ENCODE measurements around the gene LTBR. TPM values are rescaled to one million over a fixed set of nuclear protein-coding genes. Genes with fewer than 3 reads are reported as not detected.

The LTBR gene
- total RNA-seq, 3 donors from 2014 or later (not counting 1 experiment from before 2014, with no cell fraction given): 3.7 to 5.8 (median 4.4) TPM

DNA sequence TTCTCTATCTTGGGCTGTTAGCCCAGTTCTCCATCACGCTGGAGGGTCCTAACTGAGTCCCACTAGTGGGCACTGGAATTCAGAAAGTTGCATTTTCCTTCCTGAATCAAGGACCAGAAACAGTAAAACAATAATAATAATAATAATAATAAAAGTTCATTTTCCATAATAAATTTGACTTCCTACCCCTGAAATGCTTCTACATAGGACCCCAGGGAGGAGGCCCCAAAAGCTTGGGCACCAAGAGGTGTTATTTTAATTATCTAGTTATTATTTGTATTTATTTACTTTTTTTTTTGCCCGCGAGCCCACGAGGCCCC is 21.0 kb upstream of the LTBR start:
- no peaks in the 10 kb centered on the region for H3K9me3 Mint-ChIP-seq
- peaks cover 17 to 29% of the 10 kb centered on the region in 2 donors for H3K4me1 Mint-ChIP-seq
- peak overlapping the region in 1 of 2 donors; percentile 82 for H3K27ac Mint-ChIP-seq
- Histone ChIP-seq H3K9me3 (ENCODE audit: control insufficient read depth, insufficient read depth, low read length) (no peaks in the 10 kb centered on the region), H3K27ac (ENCODE audit: low read length) (no peak overlapping the region), H3K36me3 (ENCODE audit: control insufficient read depth, insufficient read depth, low read length) (no peaks in the 10 kb centered on the region), H3K4me3 (ENCODE audit: low read length) (no peak overlapping the region), H3K27me3 (ENCODE audit: control insufficient read depth, insufficient read depth, low read length) (no peaks in the 10 kb centered on the region), H3K4me1 (ENCODE audit: control insufficient read depth, insufficient read depth, low read length) (peaks cover 25% of the 10 kb centered on the region)
- no peaks in the 10 kb centered on the region for H3K36me3 Mint-ChIP-seq
- 17% methylated on average over 4 of the region's 4 CpGs for WGBS (ENCODE audit: insufficient coverage)
- intact Hi-C loops (cut with micrococcal nuclease): no loop called here
- H3K4me3 Mint-ChIP-seq: peak overlapping the region; percentile 81
- H3K27me3 Mint-ChIP-seq (ENCODE audit: low read depth in 2 of 2): no peaks in the 10 kb centered on the region
- DNase-seq: no peak
- no peak for ATAC-seq
- TF ChIP-seq, protein P1, sequence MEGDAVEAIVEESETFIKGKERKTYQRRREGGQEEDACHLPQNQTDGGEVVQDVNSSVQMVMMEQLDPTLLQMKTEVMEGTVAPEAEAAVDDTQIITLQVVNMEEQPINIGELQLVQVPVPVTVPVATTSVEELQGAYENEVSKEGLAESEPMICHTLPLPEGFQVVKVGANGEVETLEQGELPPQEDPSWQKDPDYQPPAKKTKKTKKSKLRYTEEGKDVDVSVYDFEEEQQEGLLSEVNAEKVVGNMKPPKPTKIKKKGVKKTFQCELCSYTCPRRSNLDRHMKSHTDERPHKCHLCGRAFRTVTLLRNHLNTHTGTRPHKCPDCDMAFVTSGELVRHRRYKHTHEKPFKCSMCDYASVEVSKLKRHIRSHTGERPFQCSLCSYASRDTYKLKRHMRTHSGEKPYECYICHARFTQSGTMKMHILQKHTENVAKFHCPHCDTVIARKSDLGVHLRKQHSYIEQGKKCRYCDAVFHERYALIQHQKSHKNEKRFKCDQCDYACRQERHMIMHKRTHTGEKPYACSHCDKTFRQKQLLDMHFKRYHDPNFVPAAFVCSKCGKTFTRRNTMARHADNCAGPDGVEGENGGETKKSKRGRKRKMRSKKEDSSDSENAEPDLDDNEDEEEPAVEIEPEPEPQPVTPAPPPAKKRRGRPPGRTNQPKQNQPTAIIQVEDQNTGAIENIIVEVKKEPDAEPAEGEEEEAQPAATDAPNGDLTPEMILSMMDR (IDR thresholded peaks at IDR 0.05): no peak

DNA sequence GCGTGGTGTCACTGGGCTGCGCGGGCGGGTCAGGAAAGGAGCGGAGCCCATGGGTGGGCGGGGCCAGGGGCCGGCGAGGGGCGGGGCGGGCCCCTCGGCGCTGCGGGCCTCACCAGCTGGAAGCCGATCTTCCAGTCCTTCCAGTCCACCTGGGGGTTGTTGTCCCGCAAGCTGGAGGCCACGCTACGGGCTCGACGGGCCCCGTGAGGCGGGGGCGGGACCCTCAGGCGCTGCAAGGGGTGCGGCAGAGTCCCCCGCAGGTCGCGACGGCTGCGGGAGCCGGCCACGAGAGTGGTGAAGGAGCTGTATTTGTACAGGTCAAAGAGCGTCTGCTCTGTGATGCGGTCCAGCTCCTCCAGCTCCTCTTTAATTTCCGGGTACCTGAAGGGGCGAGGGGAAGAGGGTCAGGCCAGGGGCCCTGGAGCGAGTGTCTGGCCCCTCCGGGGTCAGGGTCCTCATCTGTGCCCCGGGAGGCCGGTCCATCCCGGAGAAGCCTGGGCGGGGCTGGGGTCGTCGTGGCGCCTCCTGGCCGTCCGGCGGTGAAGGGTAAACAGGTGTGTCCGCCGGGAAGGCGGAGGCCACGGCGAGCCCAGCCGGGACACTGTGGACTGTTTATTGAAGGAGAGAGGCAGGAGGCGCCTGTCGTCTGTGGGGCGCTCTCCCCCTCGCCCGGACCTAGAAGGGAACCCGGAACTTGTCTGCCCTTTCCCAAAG is 20.5 kb upstream of the LTBR start:
- ATAC-seq (peak; percentile 86 to 92 (median 88)), DNase-seq (peak; percentile 47 to 83)
- H3K27ac Mint-ChIP-seq: peak overlapping the region; percentile 73 to 82
- WGBS (ENCODE audit: insufficient coverage): 3% methylated on average over 59 of the region's 59 CpGs
- H3K4me1 Mint-ChIP-seq: peaks cover 20 to 34% of the 10 kb centered on the region in 2 donors
- TF ChIP-seq, protein P1 (IDR thresholded peaks at IDR 0.05): no peak
- H3K36me3 Mint-ChIP-seq: no peaks in the 10 kb centered on the region
- H3K27me3 Mint-ChIP-seq (ENCODE audit: low read depth in 2 of 2): no peaks in the 10 kb centered on the region
- Histone ChIP-seq H3K27me3 (ENCODE audit: control insufficient read depth, insufficient read depth, low read length) (no peaks in the 10 kb centered on the region), H3K4me3 (ENCODE audit: low read length) (peak overlapping the region; percentile 70), H3K36me3 (ENCODE audit: control insufficient read depth, insufficient read depth, low read length) (no peaks in the 10 kb centered on the region), H3K27ac (ENCODE audit: low read length) (peak overlapping the region; percentile 68), H3K4me1 (ENCODE audit: control insufficient read depth, insufficient read depth, low read length) (peaks cover 30% of the 10 kb centered on the region), H3K9me3 (ENCODE audit: control insufficient read depth, insufficient read depth, low read length) (no peaks in the 10 kb centered on the region)
- no peaks in the 10 kb centered on the region for H3K9me3 Mint-ChIP-seq
- intact Hi-C loops (cut with micrococcal nuclease): no loop called here
- H3K4me3 Mint-ChIP-seq: peak overlapping the region; percentile 81

DNA sequence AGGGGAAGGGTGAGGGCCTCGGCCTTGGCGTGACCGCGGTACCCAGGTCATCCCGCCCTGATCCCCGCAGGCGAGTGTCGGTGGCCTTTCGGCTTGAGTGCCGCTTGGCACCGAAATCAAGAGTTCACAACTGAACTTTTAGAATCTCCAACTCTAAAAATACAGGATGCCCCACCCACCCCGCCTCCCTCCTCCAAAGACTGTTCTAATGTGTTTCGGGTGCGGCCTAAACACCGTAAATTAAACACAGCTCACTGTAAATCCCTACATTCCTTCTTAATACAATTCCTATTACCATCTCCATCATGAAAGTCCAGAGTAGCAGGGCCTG is 20.0 kb upstream of the LTBR start:
- TF ChIP-seq, protein P1 (IDR thresholded peaks at IDR 0.05): no peak
- no peaks in the 10 kb centered on the region for H3K27me3 Mint-ChIP-seq (ENCODE audit: low read depth in 2 of 2)
- Histone ChIP-seq H3K27ac (ENCODE audit: low read length) (peak overlapping the region; percentile 68), H3K27me3 (ENCODE audit: control insufficient read depth, insufficient read depth, low read length) (no peaks in the 10 kb centered on the region), H3K36me3 (ENCODE audit: control insufficient read depth, insufficient read depth, low read length) (no peaks in the 10 kb centered on the region), H3K4me1 (ENCODE audit: control insufficient read depth, insufficient read depth, low read length) (peaks cover 35% of the 10 kb centered on the region), H3K4me3 (ENCODE audit: low read length) (peak overlapping the region; percentile 70), H3K9me3 (ENCODE audit: control insufficient read depth, insufficient read depth, low read length) (no peaks in the 10 kb centered on the region)
- H3K4me1 Mint-ChIP-seq: peaks cover 25 to 35% of the 10 kb centered on the region in 2 donors
- WGBS (ENCODE audit: insufficient coverage): 11% methylated on average over 15 of the region's 15 CpGs
- H3K27ac Mint-ChIP-seq: peak overlapping the region; percentile 73 to 82
- H3K4me3 Mint-ChIP-seq: peak overlapping the region; percentile 81
- no peaks in the 10 kb centered on the region for H3K36me3 Mint-ChIP-seq
- intact Hi-C loops (cut with micrococcal nuclease): no loop called here
- DNase-seq (peak in 1 of 2 donors; percentile 50), ATAC-seq (no peak)
- no peaks in the 10 kb centered on the region for H3K9me3 Mint-ChIP-seq
